Measurements from ENCODE around the gene DIS3L2.
"Not testable (repeated sequence)": the region's sequence is repeated elsewhere in the genome, so short reads cannot be mapped to it uniquely, and the experiment has no call there.

DIS3L2 gene

DNA sequence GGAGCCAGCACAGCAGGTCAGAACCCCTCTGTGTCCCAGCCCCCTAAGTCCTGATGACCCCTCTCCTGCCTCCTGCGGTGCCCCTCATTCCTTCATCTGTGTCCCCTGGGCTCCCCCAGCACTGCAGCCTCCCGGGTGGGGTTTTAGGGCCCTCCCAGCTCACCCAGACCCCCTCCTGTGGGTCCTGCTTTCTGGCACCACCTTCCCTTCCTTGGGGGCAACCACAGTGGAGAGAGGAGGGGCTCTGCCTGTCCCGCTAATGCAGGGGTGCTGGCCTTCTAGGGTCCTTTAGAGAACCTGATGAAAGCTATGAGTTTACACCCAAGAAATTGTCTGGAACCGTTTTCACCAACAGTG, 374.3 kb downstream of the DIS3L2 start:
- no peak overlapping the region for H3K9ac ChIP-seq (ENCODE audit: low read length in 5 of 5)
- peaks cover 0 to 11% (median 0%) of the 10 kb centered on the region in 5 donors for H3K4me1 ChIP-seq (ENCODE audit: control insufficient read depth in 5 of 5, insufficient read depth in 5 of 5, low read length in 5 of 5)
- H3K9me3 ChIP-seq (ENCODE audit: control insufficient read depth in 5 of 5, low read length in 5 of 5), result no peaks in the 10 kb centered on the region
- H3K27ac ChIP-seq (ENCODE audit: low read depth, low read length), result no peak overlapping the region
- H3K36me3 ChIP-seq (ENCODE audit: control insufficient read depth in 5 of 5, insufficient read depth in 5 of 5, low read length in 5 of 5), result peaks cover 0 to 32% (median 8%) of the 10 kb centered on the region in 5 donors
- no peaks in the 10 kb centered on the region for H3K27me3 ChIP-seq (ENCODE audit: control insufficient read depth in 5 of 5, insufficient read depth in 4 of 5, low read length in 5 of 5)
- H3K4me3 ChIP-seq (ENCODE audit: low read depth in 1 of 5, low read length in 5 of 5), result no peak overlapping the region

DNA sequence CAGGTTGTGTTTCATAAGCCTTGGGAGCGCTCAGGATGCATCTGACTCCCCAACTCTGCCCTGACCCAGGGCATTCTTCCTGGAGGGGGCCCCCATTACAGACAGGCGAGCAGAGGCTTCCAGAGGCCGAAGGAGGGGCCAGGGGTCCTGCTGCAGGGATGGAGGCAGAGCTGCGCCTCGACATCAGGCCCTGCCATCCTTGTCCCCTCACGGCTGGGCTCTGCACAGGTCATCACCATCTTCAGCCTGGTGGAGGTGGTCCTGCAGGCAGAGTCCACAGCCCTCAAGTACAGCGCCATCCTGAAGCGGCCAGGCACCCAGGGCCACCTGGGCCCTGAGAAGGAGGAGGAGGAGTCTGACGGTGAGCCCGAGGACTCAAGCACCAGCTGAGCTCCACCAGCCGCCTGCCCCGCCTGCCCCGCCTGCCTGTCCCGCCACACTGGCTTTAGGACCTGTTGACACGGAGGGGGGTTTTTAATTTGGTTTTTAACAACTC, 374.8 kb downstream of the DIS3L2 start:
- H3K36me3 ChIP-seq (ENCODE audit: control insufficient read depth in 5 of 5, insufficient read depth in 5 of 5, low read length in 5 of 5), result peaks cover 0 to 32% (median 8%) of the 10 kb centered on the region in 5 donors
- no peak overlapping the region for H3K4me3 ChIP-seq (ENCODE audit: low read depth in 1 of 5, low read length in 5 of 5)

DNA sequence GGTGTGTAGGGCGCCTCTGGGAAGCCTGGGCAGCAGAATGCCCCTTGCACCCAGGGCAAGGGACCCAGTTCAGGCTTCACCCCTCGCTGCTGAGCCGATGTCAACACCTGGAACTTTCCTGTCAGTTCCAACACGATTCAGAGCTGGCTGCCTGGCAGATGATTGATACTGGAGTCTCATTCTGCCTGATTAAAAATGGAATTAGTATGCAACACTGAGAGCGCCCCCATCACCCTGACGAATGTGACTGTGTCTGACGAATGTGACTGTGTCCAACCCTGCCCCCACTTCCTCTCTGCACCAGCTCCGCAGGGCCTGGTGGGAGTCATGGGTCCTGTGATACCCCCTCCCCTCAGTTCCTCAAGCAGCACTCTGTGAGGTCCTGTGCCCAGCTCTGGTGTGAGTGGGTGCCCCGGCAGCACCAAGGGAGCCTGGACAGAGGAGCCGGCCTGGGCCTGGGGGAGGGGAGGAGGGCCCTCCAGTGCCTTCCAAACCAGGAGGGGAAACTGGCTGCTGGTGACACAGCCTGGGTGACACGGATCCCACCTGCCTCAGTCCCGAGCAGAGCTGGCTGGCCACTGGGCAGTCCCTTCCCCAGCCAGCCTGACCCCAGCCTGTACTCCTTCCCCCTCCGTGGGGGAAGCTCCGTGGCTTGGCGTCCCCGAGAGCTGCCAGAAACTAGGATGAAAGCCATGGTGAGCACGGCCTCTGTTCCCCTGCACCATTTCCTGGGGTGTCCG, 375.6 kb downstream of the DIS3L2 start:
- Histone ChIP-seq H3K9ac (ENCODE audit: low read length in 5 of 5) (no peak overlapping the region), H3K27ac (ENCODE audit: low read depth, low read length) (no peak overlapping the region), H3K27me3 (ENCODE audit: control insufficient read depth in 5 of 5, insufficient read depth in 4 of 5, low read length in 5 of 5) (no peaks in the 10 kb centered on the region), H3K36me3 (ENCODE audit: control insufficient read depth in 5 of 5, insufficient read depth in 5 of 5, low read length in 5 of 5) (peaks cover 0 to 32% (median 8%) of the 10 kb centered on the region in 5 donors), H3K9me3 (ENCODE audit: control insufficient read depth in 5 of 5, low read length in 5 of 5) (no peaks in the 10 kb centered on the region), H3K4me1 (ENCODE audit: control insufficient read depth in 5 of 5, insufficient read depth in 5 of 5, low read length in 5 of 5) (peaks cover 0 to 11% (median 0%) of the 10 kb centered on the region in 5 donors), H3K4me3 (ENCODE audit: low read depth in 1 of 5, low read length in 5 of 5) (no peak overlapping the region)

More for the DNA sequence above, 374.8 kb downstream of the DIS3L2 start:
- Histone ChIP-seq H3K9me3 (ENCODE audit: control insufficient read depth in 5 of 5, low read length in 5 of 5) (no peaks in the 10 kb centered on the region), H3K27me3 (ENCODE audit: control insufficient read depth in 5 of 5, insufficient read depth in 4 of 5, low read length in 5 of 5) (no peaks in the 10 kb centered on the region), H3K4me1 (ENCODE audit: control insufficient read depth in 5 of 5, insufficient read depth in 5 of 5, low read length in 5 of 5) (peaks cover 0 to 11% (median 0%) of the 10 kb centered on the region in 5 donors), H3K9ac (ENCODE audit: low read length in 5 of 5) (no peak overlapping the region), H3K27ac (ENCODE audit: low read depth, low read length) (no peak overlapping the region)

DNA sequence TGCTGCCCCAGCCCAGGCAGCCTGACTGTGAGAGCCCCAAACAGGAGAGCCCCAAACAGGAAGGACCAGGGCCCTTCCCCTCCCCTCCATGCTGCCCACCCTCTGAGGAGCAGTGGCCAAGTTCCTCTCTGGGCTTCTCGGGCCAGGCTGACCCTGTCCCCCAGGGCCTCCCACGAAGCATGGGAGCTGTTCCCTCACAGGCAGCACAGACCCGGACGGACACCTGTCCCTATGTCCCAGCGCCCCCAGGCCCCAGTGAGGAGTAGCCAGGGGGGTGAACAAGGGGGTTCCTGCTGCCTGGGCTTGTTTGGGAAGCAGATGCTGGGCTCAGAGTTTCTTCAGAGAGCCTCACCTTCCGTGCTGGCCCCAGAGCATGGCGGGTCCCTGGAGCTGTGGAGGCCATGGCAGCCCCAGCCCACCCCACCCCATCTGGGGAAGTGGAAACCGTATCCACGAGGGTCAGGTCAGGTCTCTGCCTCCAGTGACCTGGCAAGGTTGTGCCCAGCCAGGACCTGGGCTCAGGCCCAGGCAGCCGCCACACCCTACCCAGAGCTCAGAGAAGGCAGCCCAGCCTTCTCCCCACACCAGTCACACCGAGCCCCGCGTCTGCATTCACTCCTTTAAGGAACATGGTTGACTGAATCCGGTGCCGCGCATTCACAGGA, 376.7 kb downstream of the DIS3L2 start:
- not testable (repeated sequence) for H3K9me3 ChIP-seq (ENCODE audit: control insufficient read depth in 5 of 5, low read length in 5 of 5); H3K27me3 ChIP-seq (ENCODE audit: control insufficient read depth in 5 of 5, insufficient read depth in 4 of 5, low read length in 5 of 5); H3K27ac ChIP-seq (ENCODE audit: low read depth, low read length); H3K9ac ChIP-seq (ENCODE audit: low read length in 5 of 5); H3K4me3 ChIP-seq (ENCODE audit: low read depth in 1 of 5, low read length in 5 of 5)
- H3K4me1 ChIP-seq (ENCODE audit: control insufficient read depth in 5 of 5, insufficient read depth in 5 of 5, low read length in 5 of 5), result peaks cover 0 to 11% (median 0%) of the 10 kb centered on the region in 5 donors
- peaks cover 0 to 32% (median 8%) of the 10 kb centered on the region in 5 donors for H3K36me3 ChIP-seq (ENCODE audit: control insufficient read depth in 5 of 5, insufficient read depth in 5 of 5, low read length in 5 of 5)

DNA sequence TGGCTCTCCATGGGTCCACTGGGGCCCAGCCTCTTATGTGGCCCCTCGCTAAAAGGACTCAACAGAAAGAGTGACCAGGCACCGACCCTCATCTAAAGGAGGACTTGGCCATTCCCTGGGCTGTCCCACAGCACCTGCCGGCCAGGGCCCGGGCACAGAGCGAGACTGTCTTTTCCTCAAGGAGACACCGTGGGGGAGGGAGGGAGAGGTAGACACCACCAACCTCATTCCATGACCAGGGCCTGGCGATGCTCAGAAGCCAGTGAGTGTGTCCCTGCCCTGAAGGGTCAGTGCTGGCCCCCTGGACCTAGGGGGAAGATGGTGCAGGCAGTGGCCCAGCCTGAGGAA, 377.2 kb downstream of the DIS3L2 start:
- H3K4me3 ChIP-seq (ENCODE audit: low read depth in 1 of 5, low read length in 5 of 5), result no peak overlapping the region
- no peaks in the 10 kb centered on the region for H3K27me3 ChIP-seq (ENCODE audit: control insufficient read depth in 5 of 5, insufficient read depth in 4 of 5, low read length in 5 of 5)
- peaks cover 0 to 11% (median 0%) of the 10 kb centered on the region in 5 donors for H3K4me1 ChIP-seq (ENCODE audit: control insufficient read depth in 5 of 5, insufficient read depth in 5 of 5, low read length in 5 of 5)

DNA sequence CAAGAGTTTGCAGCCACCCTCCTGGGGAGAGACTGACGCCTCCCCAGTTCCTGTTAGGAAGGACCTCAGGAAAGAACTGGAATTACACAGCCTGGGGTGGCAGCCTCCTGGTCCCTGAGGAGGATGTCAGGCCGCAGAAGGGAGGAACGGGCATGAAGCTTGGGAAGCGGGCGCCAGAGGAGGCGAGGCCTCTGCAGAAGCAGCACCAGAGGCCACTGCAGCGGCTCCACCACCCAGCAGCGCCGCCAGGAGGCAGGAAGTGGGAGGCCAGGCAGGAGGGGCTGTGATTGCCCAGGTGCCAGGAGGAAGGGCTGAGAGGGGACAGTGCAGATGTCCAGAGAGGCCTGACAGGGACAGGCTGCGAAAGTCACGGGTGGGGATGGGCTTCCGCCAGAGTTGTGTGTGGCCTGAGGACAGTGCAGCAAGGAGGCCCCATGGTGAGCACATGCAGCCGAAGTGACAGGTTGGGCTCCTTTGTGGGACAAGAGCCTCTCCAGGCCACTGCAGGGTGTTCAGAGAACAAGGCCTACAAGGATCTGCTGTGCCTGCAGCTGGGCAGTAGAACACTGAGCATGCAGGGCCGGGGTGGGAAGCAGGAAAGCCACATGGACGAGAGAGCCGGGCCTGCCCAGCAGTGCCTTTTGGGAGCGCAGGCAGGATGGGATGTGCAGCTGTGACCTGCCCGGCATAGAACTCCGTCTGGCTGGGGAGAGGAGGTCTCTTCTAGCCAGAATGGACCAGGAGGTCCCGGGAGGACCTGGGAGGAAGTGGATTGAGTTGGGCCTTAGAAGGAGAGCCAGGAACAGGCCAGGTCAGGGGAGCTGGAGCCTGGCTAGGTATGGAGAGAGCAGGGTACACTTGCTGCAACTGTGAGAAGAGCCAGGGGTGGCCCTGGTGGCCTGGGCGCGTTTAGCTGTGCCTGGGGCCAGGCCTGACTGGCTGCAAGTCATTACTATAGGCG, 377.9 kb downstream of the DIS3L2 start:
- Histone ChIP-seq H3K36me3 (ENCODE audit: control insufficient read depth in 5 of 5, insufficient read depth in 5 of 5, low read length in 5 of 5) (peaks cover 0 to 20% (median 5%) of the 10 kb centered on the region in 5 donors), H3K27me3 (ENCODE audit: control insufficient read depth in 5 of 5, insufficient read depth in 4 of 5, low read length in 5 of 5) (no peaks in the 10 kb centered on the region), H3K9ac (ENCODE audit: low read length in 5 of 5) (no peak overlapping the region), H3K4me3 (ENCODE audit: low read depth in 1 of 5, low read length in 5 of 5) (no peak overlapping the region), H3K4me1 (ENCODE audit: control insufficient read depth in 5 of 5, insufficient read depth in 5 of 5, low read length in 5 of 5) (peaks cover 0 to 11% (median 0%) of the 10 kb centered on the region in 5 donors), H3K9me3 (ENCODE audit: control insufficient read depth in 5 of 5, low read length in 5 of 5) (peaks cover 0 to 4% (median 0%) of the 10 kb centered on the region in 5 donors), H3K27ac (ENCODE audit: low read depth, low read length) (no peak overlapping the region)

More for the DNA sequence above, 377.2 kb downstream of the DIS3L2 start:
- Histone ChIP-seq H3K9me3 (ENCODE audit: control insufficient read depth in 5 of 5, low read length in 5 of 5) (peaks cover 0 to 4% (median 0%) of the 10 kb centered on the region in 5 donors), H3K9ac (ENCODE audit: low read length in 5 of 5) (no peak overlapping the region), H3K27ac (ENCODE audit: low read depth, low read length) (no peak overlapping the region), H3K36me3 (ENCODE audit: control insufficient read depth in 5 of 5, insufficient read depth in 5 of 5, low read length in 5 of 5) (peaks cover 0 to 27% (median 6%) of the 10 kb centered on the region in 5 donors)

DNA sequence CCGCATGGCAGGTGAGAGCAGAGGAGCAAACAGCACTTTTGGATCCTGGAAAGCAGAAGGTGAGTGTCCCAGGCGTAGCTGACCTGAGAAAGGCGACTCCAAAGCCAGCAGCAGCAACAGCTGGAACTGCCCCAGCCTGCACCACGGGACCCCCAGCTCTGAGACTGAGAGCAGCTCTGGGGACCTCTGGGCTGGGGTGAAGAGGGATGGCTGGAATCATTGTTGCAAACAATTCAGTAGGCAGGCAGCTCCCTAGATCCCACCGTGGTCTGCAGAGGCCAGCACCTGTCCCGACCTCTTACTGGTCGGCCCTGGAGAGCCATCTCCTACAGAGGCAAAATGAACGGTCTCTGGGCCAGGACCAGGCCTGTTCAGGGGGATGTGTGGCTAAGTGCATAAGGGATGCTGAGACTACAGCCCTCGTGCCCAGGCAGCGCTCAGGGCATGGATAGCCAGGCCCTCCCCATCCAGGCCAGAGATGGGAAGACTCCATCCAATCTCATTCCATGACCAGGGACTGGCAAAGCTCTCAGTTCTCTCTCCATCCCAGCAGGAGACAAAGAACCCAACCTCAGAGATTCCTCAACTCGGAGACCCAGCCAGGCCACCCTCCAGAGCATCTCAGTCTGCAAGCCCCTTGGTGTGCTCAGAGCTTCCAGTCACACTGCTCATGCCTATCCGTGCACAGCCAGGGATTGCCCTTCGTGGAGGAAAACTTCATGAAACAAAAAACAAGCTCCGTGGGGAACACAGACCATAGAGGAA, 378.8 kb downstream of the DIS3L2 start:
- Histone ChIP-seq H3K4me3 (ENCODE audit: low read depth in 1 of 5, low read length in 5 of 5) (no peak overlapping the region), H3K27me3 (ENCODE audit: control insufficient read depth in 5 of 5, insufficient read depth in 4 of 5, low read length in 5 of 5) (peaks cover 0 to 3% (median 0%) of the 10 kb centered on the region in 5 donors), H3K4me1 (ENCODE audit: control insufficient read depth in 5 of 5, insufficient read depth in 5 of 5, low read length in 5 of 5) (peaks cover 0 to 11% (median 0%) of the 10 kb centered on the region in 5 donors), H3K27ac (ENCODE audit: low read depth, low read length) (no peak overlapping the region), H3K9me3 (ENCODE audit: control insufficient read depth in 5 of 5, low read length in 5 of 5) (peaks cover 0 to 4% (median 0%) of the 10 kb centered on the region in 5 donors), H3K36me3 (ENCODE audit: control insufficient read depth in 5 of 5, insufficient read depth in 5 of 5, low read length in 5 of 5) (peaks cover 0 to 19% (median 5%) of the 10 kb centered on the region in 5 donors), H3K9ac (ENCODE audit: low read length in 5 of 5) (no peak overlapping the region)

DNA sequence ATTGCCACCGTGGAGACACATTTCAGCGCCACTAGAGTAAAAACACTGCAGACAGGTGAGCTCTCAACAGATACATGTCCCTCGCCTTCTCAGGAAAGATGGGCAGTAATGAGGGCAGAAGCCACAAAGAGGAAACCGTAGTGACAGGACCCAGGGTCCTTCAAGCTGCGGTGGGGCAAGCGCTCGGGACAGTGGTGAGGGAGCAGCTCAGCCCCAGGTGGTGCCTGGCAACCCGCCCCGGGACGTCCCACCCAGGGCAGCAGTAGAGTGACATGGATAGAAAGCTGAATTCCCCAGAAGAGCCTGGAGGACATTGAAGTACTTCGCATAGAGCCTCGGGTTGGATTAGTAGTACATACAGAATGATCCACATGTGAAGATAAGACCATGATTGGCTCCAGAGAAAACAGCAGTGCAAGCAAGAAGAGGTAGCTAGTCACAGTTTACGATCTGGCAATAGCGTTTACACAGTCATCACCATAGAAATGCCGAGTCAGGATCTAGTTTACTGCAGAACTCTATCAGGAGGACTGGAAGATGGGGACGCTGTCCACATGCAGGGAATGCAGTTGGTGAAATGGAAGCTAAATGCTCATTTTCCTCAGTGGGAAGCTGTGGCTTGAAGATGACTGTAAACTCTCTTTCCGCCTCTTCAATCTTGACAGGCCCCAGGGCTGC, 379.7 kb downstream of the DIS3L2 start:
- peaks cover 0 to 11% (median 4%) of the 10 kb centered on the region in 5 donors for H3K36me3 ChIP-seq (ENCODE audit: control insufficient read depth in 5 of 5, insufficient read depth in 5 of 5, low read length in 5 of 5)
- H3K4me3 ChIP-seq (ENCODE audit: low read depth in 1 of 5, low read length in 5 of 5), result no peak overlapping the region
- H3K4me1 ChIP-seq (ENCODE audit: control insufficient read depth in 5 of 5, insufficient read depth in 5 of 5, low read length in 5 of 5), result peaks cover 0 to 11% (median 0%) of the 10 kb centered on the region in 5 donors
- H3K9ac ChIP-seq (ENCODE audit: low read length in 5 of 5), result no peak overlapping the region
- peaks cover 0 to 4% (median 0%) of the 10 kb centered on the region in 5 donors for H3K9me3 ChIP-seq (ENCODE audit: control insufficient read depth in 5 of 5, low read length in 5 of 5)
- peaks cover 0 to 3% (median 0%) of the 10 kb centered on the region in 5 donors for H3K27me3 ChIP-seq (ENCODE audit: control insufficient read depth in 5 of 5, insufficient read depth in 4 of 5, low read length in 5 of 5)
- no peak overlapping the region for H3K27ac ChIP-seq (ENCODE audit: low read depth, low read length)

Data from subcutaneous abdominal adipose tissue (tissue), 5 donors.